CD8-positive, alpha-beta memory T cell (primary cell): ENCODE measurements around the gene CAPG. TPM values are rescaled to one million over a fixed set of nuclear protein-coding genes. Genes with fewer than 3 reads are reported as not detected.

Source experiments
- CTCF ChIA-PET: fragments of 350-600 bp; sonication (Branson Sonifier 250); formaldehyde crosslinking; loops from one replicate; lab custom pipeline; 2021; ENCODE audit warnings: antibody characterized with exemption; lab: Charles Lee
- POLR2A ChIA-PET: fragments of 350-600 bp; sonication (Branson Sonifier 250); formaldehyde crosslinking; loops from one replicate; lab custom pipeline; 2021; ENCODE audit warnings: antibody characterized with exemption; lab: Charles Lee
- DNase-seq, 5 donors: peaks; one replicate each; pipeline versions ENCODE4 v3.0.0 to v3.0.0-alpha.2; 2020 to 2022; ENCODE audit warnings: mixed read lengths in 1 of 5
- H3K27ac ChIP-seq: one replicate; pipeline ENCODE4 v1.7.0; 2013; ENCODE audit warnings: low read depth, mild to moderate bottlenecking, low read length, moderate library complexity
- H3K27me3 ChIP-seq: 2 replicates; pipeline ENCODE4 v1.7.0; 2013; ENCODE audit warnings: low read length, mild to moderate bottlenecking; ENCODE audit not compliant: insufficient read depth, poor library complexity, severe bottlenecking
- H3K36me3 ChIP-seq: 2 replicates; pipeline ENCODE4 v1.7.0; 2013; ENCODE audit warnings: mild to moderate bottlenecking, low read length, moderate library complexity; ENCODE audit not compliant: insufficient read depth
- H3K4me1 ChIP-seq: 2 replicates; pipeline ENCODE4 v1.7.0; 2013; ENCODE audit warnings: mild to moderate bottlenecking, low read length, moderate library complexity; ENCODE audit not compliant: insufficient read depth
- H3K4me3 ChIP-seq: 2 replicates; pipeline ENCODE4 v1.7.0; 2013; ENCODE audit warnings: mild to moderate bottlenecking, low read length
- H3K9me3 ChIP-seq: 2 replicates; pipeline ENCODE4 v1.7.0; 2013; ENCODE audit warnings: mild to moderate bottlenecking, low read length
- H3K27ac Mint-ChIP-seq, 8 donors: one replicate each; pipeline ENCODE4 v1.8.0; 2020 to 2021; ENCODE audit warnings: mixed read lengths in 8 of 8, mild to moderate bottlenecking in 6 of 8, inconsistent platforms in 3 of 8, moderate library complexity in 3 of 8
- H3K27me3 Mint-ChIP-seq, 2 donors: one replicate each; pipeline ENCODE4 v1.8.0; 2020 to 2021; ENCODE audit warnings: mixed read lengths in 2 of 2, mild to moderate bottlenecking in 1 of 2, moderate library complexity in 1 of 2
- H3K36me3 Mint-ChIP-seq, 3 donors: one replicate each; pipeline ENCODE4 v1.8.0; 2020 to 2021; ENCODE audit warnings: mixed read lengths in 3 of 3, inconsistent platforms in 1 of 3, mild to moderate bottlenecking in 1 of 3
- H3K4me1 Mint-ChIP-seq, 3 donors: one replicate each; pipeline ENCODE4 v1.8.0; 2020 to 2021; ENCODE audit warnings: mixed read lengths in 3 of 3, inconsistent platforms in 1 of 3, mild to moderate bottlenecking in 1 of 3
- H3K4me3 Mint-ChIP-seq, 7 donors: one replicate each; pipeline ENCODE4 v1.8.0; 2020 to 2021; ENCODE audit warnings: mixed read lengths in 7 of 7, mild to moderate bottlenecking in 6 of 7, moderate library complexity in 4 of 7, inconsistent platforms in 2 of 7
- H3K9me3 Mint-ChIP-seq, 5 donors: one replicate each; pipeline ENCODE4 v1.8.0; 2020 to 2022; ENCODE audit warnings: mixed read lengths in 5 of 5, mild to moderate bottlenecking in 3 of 5, moderate library complexity in 2 of 5, inconsistent platforms in 1 of 5
- polyA plus RNA-seq: library from polyadenylated mRNA; unstranded; fragments of 300-500 nt; fragmentation: Illumina TruSeq; gene quantifications from one replicate; pipeline ENCODE4 v1.2.3, GENCODE V29; 2021
- total RNA-seq, 2 experiments: library from RNA; stranded (reverse); gene quantifications; one replicate each; pipeline ENCODE4 v1.2.3, GENCODE V29; 2021

The CAPG gene
- total and polyA plus RNA-seq, 3 experiments from 2014 or later, result 22.3 to 36.0 (median 22.8) TPM

DNA sequence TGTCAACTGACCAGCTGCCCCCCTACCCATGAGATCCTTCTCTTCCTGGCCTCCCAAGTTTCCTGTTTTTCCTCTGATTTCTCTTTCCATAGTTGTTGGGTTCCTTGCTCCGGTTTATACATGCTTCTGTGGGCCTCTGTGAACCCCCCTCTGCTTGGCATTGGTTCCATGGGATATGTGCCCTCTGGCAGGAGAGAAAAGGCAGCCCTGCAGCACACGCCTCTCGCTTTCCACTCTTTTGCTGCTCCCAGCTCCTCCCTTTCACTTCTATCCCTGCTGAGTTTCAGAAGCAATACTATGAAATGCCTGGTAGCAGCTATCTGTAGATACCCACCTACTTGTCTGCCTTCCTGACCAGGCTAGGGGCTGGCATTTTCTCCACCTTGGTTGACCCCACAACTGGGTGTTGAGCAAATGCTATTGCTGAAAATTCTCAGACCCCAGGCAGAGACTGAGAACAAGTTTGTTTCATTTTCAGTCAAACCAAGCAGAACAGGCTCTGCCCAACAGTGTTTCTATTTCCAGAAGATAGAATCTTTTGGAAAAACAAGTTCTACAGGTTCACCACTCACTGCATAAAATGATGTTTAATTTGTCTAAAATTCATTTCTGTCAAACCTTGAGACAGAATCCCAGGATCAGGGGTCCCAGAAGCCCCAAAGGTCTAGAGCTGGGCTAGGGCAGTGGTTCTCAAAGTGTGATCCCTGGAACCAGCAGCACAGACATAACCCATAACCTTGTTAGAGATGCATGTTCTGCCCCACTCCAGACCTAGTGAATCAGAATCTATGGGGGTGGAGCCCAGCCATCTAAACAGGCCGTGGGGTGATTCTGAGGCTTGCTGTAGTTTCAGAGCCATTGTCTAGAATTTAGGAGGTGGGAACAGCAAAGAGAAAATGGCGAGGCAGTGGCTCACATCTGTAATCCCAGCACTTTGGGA, 13.4 kb downstream of the CAPG start:
- Mint-ChIP-seq H3K36me3 (peaks cover 0 to 35% (median 0%) of the 10 kb centered on the region in 3 donors), H3K27ac (peak overlapping the region in 2 of 8 donors; percentile 37 to 72)
- POLR2A ChIA-PET, result no interaction called here

DNA sequence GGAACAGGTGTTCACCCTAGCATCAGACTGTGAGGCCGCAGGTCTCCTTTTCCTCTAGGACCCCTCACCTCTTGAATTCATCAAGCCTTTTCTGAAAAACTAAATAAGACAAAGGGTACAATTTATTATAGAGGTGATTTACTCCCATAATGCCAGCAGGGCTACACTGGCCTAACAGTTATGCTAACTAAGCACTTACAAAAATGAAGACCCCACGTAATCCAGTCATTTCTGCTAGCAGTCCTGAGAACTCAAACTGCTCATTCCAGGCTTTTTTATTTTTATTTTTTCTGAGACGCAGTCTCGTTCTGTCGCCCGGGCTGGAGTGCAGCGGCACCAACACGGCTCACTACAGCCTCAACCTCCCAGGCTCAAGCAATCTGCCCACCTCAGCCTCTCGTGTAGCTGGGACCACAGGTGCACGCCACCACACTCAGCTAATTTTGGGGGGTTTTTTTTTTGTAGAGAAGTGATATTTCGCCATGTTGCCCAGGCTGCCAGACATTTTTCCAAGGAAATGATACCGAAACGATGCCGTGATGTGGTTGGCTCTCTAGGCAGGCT, 14.2 kb downstream of the CAPG start:
- Histone ChIP-seq H3K9me3 (no peaks in the 10 kb centered on the region), H3K4me3 (no peak overlapping the region), H3K36me3 (no peaks in the 10 kb centered on the region), H3K4me1 (peaks cover 8% of the 10 kb centered on the region), H3K27me3 (no peaks in the 10 kb centered on the region), H3K27ac (no peak overlapping the region)
- Mint-ChIP-seq H3K9me3 (no peaks in the 10 kb centered on the region), H3K27ac (no peak overlapping the region), H3K27me3 (no peaks in the 10 kb centered on the region), H3K4me1 (peaks cover 5 to 7% (median 5%) of the 10 kb centered on the region in 3 donors), H3K4me3 (no peak overlapping the region), H3K36me3 (peaks cover 0 to 37% (median 0%) of the 10 kb centered on the region in 3 donors)
- no peak for DNase-seq
- CTCF ChIA-PET, result no interaction called here
- POLR2A ChIA-PET, result no interaction called here

More for the DNA sequence above, 13.4 kb downstream of the CAPG start:
- Mint-ChIP-seq H3K27me3 (no peaks in the 10 kb centered on the region), H3K4me3 (no peak overlapping the region), H3K4me1 (peaks cover 4 to 5% (median 5%) of the 10 kb centered on the region in 3 donors), H3K9me3 (no peaks in the 10 kb centered on the region)
- Histone ChIP-seq H3K4me3 (no peak overlapping the region), H3K9me3 (no peaks in the 10 kb centered on the region), H3K27ac (no peak overlapping the region), H3K4me1 (peaks cover 8% of the 10 kb centered on the region), H3K27me3 (no peaks in the 10 kb centered on the region), H3K36me3 (no peaks in the 10 kb centered on the region)
- no peak for DNase-seq
- CTCF ChIA-PET, result no interaction called here

DNA sequence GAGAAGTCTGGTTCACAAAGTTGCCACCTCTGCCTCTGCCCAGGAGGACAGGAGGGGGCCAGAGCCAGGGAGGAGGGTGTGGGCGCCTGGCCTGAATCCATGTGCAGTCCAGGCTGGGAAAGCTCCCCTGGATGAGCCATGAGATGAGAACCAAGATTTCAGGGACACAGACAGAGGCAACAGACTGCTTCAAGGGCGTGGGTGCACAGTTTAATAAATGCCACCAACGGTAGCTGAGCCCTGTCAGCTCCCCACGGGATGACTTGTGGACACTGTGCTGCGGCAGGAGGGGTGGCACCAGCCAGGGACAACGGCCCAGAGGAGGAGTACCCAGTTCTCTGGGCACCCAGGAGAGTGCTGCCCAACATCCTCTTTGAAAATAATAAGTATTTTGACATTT, 15.2 kb downstream of the CAPG start:
- ChIA-PET CTCF (no interaction called here), POLR2A (no interaction called here)
- Histone ChIP-seq H3K4me1 (peaks cover 8% of the 10 kb centered on the region), H3K27me3 (no peaks in the 10 kb centered on the region), H3K36me3 (no peaks in the 10 kb centered on the region), H3K4me3 (no peak overlapping the region), H3K9me3 (no peaks in the 10 kb centered on the region), H3K27ac (no peak overlapping the region)
- peaks cover 0 to 34% (median 1%) of the 10 kb centered on the region in 3 donors for H3K36me3 Mint-ChIP-seq
- H3K27me3 Mint-ChIP-seq, result no peaks in the 10 kb centered on the region
- no peak overlapping the region for H3K4me3 Mint-ChIP-seq
- no peaks in the 10 kb centered on the region for H3K9me3 Mint-ChIP-seq
- H3K4me1 Mint-ChIP-seq, result peaks cover 5 to 7% (median 5%) of the 10 kb centered on the region in 3 donors
- DNase-seq, result no peak
- peak overlapping the region in 2 of 8 donors; percentile 23 to 63 for H3K27ac Mint-ChIP-seq

DNA sequence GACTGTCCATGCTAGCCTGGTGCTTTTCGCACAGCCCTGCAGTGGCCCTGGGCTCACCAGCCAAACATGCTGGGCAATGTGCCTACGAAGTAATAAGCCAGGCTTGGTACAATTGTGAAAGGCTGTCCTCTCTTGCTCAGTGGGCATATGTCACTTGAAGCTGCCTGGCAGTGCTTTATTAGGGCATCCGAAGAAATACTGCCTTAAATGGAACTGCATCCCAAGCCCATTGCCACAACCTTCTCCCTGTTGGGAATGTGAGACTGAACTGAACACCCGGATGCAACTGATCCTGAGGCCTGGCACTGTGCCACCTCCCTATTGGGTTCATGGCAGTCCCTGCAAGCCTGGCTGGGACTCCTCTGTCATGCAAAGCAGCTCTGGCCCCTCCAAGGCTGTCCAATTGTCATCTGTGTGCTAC, 15.9 kb downstream of the CAPG start:
- Histone ChIP-seq H3K4me1 (peaks cover 8% of the 10 kb centered on the region), H3K27me3 (no peaks in the 10 kb centered on the region), H3K4me3 (no peak overlapping the region), H3K36me3 (no peaks in the 10 kb centered on the region), H3K27ac (no peak overlapping the region), H3K9me3 (no peaks in the 10 kb centered on the region)
- ChIA-PET CTCF (interaction anchor here (0.9 to 1.6 kb wide), 2 partner anchors 9 to 109 kb away, joined by 3 to 4 read pairs; no protein-coding TSS in a partner anchor), POLR2A (no interaction called here)
- Mint-ChIP-seq H3K9me3 (no peaks in the 10 kb centered on the region), H3K27ac (no peak overlapping the region), H3K27me3 (no peaks in the 10 kb centered on the region), H3K36me3 (peaks cover 0 to 38% (median 1%) of the 10 kb centered on the region in 3 donors), H3K4me1 (peaks cover 5 to 7% (median 5%) of the 10 kb centered on the region in 3 donors), H3K4me3 (no peak overlapping the region)
- DNase-seq, result no peak

DNA sequence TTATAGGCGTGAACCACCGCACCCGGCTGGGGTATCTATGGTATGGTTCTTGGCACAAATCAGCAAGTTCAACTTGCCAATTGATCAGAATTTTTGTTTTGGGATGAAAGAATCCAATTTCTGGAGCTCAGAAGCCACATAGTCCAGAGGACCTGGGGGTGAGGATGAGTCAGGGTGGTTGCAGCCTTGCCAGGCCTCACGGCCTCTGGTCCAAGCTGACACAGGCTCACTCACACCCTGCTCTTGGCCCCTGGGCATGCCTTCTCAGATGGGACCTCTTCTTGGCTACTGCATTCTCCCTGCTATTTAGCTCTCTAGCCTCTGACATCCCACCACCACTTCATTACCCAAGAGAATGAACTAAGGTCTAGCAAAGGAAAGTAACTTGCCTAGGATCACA, 16.3 kb downstream of the CAPG start:
- Mint-ChIP-seq H3K27me3 (no peaks in the 10 kb centered on the region), H3K27ac (peak overlapping the region in 2 of 8 donors; percentile 36 to 67), H3K4me1 (peaks cover 5 to 7% (median 5%) of the 10 kb centered on the region in 3 donors), H3K4me3 (no peak overlapping the region), H3K9me3 (no peaks in the 10 kb centered on the region), H3K36me3 (peaks cover 0 to 40% (median 3%) of the 10 kb centered on the region in 3 donors)
- H3K36me3 ChIP-seq, result no peaks in the 10 kb centered on the region
- H3K27me3 ChIP-seq, result no peaks in the 10 kb centered on the region
- no peak for DNase-seq
- H3K9me3 ChIP-seq, result no peaks in the 10 kb centered on the region
- peaks cover 8% of the 10 kb centered on the region for H3K4me1 ChIP-seq
- CTCF ChIA-PET, result interaction anchor here (0.9 to 5.5 kb wide), 3 partner anchors 9 to 157 kb away, joined by 3 to 51 read pairs (median 4); no protein-coding TSS in a partner anchor
- POLR2A ChIA-PET, result no interaction called here
- no peak overlapping the region for H3K4me3 ChIP-seq
- no peak overlapping the region for H3K27ac ChIP-seq

DNA sequence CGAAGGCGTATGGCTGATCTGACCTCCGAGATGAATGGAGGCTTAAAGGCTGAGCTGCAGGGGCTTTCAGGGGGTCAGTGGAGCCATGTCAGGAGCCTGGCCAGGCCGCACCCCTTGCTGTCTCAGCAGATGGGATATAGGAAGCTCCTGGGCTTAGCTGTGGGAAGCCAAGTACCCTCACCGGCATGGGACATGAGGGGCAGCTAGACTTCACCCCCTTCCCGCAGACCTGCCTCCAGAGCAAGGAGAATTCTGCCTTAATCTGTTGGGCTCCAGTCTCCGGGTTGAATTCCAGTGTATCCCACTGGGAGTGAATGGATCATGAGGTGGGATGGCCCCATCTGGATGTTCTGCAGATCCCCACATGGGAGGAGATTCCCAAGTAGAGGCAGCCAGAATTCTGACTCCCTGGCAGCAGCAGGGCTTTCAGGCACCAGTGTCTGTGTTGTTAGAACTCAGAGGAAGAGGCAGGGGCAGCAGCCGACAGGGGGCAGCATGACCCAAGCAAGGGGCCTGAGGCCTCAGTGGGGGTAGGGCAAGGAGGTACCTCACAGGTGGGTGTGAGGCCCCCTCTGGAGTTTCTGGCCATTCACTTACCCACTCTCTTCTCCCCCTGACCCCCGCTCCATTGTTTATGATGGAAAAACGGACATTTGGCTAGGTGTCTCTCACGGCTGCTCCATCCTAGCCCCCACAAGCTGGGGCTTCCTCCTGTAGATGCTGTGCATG, 19.1 kb downstream of the CAPG start:
- no peak overlapping the region for H3K27ac ChIP-seq
- Mint-ChIP-seq H3K4me3 (no peak overlapping the region), H3K36me3 (peaks cover 0 to 57% (median 3%) of the 10 kb centered on the region in 3 donors), H3K27me3 (no peaks in the 10 kb centered on the region), H3K4me1 (peaks cover 5 to 7% (median 5%) of the 10 kb centered on the region in 3 donors), H3K9me3 (no peaks in the 10 kb centered on the region), H3K27ac (peak overlapping the region in 2 of 8 donors; percentile 69 to 75)
- ChIA-PET CTCF (interaction anchor here (1.5 to 5.5 kb wide), 6 partner anchors 14 to 160 kb away, joined by 3 to 51 read pairs (median 5); no protein-coding TSS in a partner anchor), POLR2A (no interaction called here)
- H3K9me3 ChIP-seq, result no peaks in the 10 kb centered on the region
- H3K4me1 ChIP-seq, result peaks cover 8% of the 10 kb centered on the region
- no peaks in the 10 kb centered on the region for H3K27me3 ChIP-seq
- H3K36me3 ChIP-seq, result peaks cover 10% of the 10 kb centered on the region
- no peak overlapping the region for H3K4me3 ChIP-seq
- DNase-seq, result peak; percentile 48 to 73 (median 57)

DNA sequence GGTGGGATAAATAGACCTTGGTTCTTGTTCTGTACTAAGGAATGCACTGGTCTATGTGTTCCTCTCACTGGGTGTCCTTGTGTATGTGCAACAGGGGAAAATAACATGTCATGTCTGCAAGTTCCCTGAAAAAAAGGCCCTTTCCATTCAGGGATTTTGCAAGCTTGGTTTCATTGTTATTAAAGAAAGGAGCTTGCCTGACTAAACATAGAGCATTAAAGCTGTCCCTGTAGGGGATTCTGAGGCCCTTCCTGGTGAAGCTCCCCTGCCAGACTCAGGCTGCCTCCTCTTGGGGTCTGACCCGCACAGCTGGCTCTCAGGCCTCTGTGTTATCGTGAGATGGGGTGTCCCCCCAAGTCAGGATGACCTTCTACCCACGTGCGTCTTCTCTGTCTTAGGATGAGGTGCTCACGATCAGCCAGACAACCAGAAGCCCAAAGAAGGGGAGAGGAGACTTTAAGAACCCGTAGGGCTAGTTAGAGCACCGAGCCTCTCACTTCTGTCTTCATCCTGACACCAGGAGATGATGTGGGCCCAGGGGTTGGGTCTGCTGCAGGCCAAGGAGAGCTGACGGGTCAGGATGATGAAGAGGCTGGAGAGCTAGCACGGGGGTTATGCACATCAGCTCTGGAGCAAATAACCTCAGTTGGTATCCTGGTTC, 21.2 kb downstream of the CAPG start:
- H3K4me1 ChIP-seq, result peaks cover 8% of the 10 kb centered on the region
- peaks cover 10% of the 10 kb centered on the region for H3K36me3 ChIP-seq
- no peaks in the 10 kb centered on the region for H3K9me3 ChIP-seq
- no peaks in the 10 kb centered on the region for H3K27me3 ChIP-seq
- Mint-ChIP-seq H3K4me3 (no peak overlapping the region), H3K27me3 (no peaks in the 10 kb centered on the region), H3K9me3 (no peaks in the 10 kb centered on the region), H3K27ac (peak overlapping the region in 2 of 8 donors; percentile 56 to 95), H3K4me1 (peaks cover 5 to 7% (median 5%) of the 10 kb centered on the region in 3 donors), H3K36me3 (peaks cover under 1 to 68% (median 7%) of the 10 kb centered on the region in 3 donors)
- no peak for DNase-seq
- CTCF ChIA-PET, result interaction anchor here (1.1 to 5.5 kb wide), 3 partner anchors 14 to 167 kb away, joined by 3 to 51 read pairs (median 6); no protein-coding TSS in a partner anchor
- H3K4me3 ChIP-seq, result no peak overlapping the region
- POLR2A ChIA-PET, result no interaction called here
- no peak overlapping the region for H3K27ac ChIP-seq
